Inflammatory macrophage treated with lipopolysaccharide for 4 hours (primary cell): ENCODE measurements around the gene CFAP20DC.

Experiments
- DNase-seq: peaks from one replicate; pipeline ENCODE4 v3.0.0-alpha.2; 2020

The CFAP20DC gene

DNA sequence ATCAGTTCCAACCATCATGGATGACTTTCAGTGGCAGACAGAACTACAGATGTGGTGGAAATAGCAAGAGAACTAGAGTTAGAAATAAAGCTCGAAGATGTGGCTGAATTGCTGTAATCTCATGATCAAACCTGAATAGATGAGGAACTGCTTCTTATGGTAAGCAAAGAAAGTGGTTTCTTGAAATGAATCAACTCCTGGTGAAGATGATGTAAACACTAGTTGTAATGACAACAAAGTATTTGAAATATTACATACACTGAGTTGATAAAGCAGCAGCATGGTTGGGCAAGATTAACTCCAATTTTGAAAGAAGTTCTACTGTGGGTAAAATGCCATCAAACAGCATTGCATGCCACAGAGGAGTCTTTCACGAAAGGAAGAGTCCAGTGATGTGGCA lies 251.5 kb downstream of the CFAP20DC start:
- DNase-seq, result peak; percentile 26

DNA sequence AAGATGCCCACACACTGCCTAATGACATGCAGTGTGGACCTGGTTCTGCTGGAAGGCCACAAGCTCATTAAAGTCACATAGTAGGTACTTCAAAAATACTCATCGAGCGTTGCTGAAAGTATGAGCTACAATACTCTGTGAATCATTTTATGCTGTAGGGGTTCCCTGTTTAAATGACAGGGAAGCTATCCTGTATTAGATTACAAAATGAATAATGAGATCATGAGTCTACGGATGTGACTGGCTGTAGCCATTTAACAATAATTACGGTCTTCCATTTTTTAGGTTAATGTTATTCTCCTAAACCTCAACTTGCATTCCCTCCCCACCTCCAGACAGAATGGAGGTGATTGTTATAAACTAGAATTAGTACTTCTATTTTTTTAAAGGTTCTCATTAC lies 255.1 kb downstream of the CFAP20DC start:
- no peak for DNase-seq

DNA sequence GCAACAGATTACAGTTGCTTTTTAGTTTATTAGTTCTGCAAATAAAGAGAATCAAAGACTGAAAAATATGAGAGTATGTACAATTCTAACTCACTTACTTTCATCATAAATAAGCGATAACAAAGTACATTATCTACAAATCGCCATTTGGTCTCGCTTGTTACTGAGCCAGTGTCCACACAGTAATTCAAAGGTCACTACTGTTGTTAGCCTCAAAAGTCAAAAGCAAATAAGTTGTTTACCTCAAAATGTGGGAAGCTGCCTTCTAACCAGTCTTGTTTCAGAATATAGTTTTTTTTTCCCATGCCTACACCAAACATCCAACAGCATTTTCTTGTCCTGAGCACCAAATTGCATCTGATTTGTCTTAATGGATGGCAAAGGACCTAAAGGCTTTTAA lies 255.9 kb downstream of the CFAP20DC start:
- no peak for DNase-seq

GRCh38 chr3:58792921-58793451 lies 256.8 kb downstream of the CFAP20DC start:
- DNase-seq, result no peak

GRCh38 chr3:58789385-58789784 lies 260.4 kb downstream of the CFAP20DC start:
- DNase-seq, result no peak

DNA sequence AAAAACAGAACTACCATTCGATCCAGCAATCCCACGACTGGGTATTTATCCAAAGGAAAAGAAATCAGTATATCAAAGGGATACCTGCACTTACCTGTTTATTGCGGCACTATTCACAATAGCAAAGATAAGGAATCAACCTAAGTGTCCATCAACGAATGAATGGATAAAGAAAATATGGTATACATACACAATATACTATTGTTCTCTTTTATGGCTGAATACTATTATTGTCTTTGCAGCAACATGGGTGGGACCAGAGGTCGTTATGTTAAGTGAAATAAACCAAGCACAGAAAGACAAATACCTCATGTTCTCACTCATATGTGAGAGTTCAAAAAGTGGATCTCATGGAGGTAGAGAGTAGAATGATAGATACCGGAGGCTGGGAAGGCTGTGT lies 264.9 kb downstream of the CFAP20DC start:
- DNase-seq, result no peak

DNA sequence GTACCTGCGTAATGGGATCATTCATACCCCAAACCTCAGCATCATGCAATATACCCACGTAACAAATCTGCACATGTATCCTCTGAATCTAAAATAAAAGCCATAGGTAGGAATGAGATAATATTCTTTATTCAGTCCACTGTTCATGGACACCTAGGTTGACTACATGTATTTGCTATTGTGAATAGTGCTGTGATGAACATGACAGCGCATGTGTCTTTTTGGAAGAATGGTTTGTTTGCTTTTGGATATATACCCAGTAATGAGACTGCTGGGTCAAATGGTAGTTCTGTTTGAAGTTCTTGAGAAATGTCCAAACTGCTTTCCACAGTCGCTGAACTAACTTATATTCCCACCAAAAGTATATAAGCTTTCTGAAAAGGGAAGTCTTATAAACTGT lies 265.4 kb downstream of the CFAP20DC start:
- DNase-seq, result no peak

DNA sequence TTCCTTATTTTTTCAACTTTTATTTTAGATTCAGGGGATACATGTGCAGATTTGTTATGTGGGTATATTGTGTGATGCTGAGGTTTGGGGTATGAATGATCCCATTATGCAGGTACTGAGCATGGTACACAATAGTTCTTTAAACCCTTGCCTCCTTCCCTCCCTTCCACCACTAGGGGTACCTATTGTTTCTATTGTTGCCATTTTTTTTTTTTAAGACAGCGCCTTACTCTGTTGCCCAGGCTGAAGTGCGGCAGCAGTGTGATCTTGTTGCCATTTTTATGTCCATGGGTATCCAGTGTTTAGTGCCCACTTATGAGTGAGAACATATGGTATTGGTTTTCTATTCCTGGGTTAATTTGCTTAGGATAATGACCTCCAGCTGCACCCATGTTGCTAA lies 266.0 kb downstream of the CFAP20DC start:
- DNase-seq, result no peak

DNA sequence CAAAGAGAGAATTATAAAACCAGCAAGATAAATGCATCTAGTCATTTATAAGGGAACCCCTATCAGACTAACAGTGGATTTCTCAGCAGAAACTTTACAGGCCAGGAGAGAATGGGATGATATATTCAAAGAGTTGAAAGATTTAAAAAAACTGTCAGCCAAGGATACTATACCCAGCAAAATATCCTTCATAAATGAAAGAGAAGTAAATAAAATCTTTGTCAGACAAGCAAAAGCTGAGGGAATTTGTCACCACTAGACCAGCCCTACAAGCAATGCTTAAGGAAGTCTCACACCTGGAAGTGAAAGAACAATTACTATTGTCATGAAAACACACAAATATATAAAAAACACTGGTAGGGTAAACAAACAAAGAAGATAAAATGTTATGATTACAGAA lies 269.9 kb downstream of the CFAP20DC start:
- no peak for DNase-seq

DNA sequence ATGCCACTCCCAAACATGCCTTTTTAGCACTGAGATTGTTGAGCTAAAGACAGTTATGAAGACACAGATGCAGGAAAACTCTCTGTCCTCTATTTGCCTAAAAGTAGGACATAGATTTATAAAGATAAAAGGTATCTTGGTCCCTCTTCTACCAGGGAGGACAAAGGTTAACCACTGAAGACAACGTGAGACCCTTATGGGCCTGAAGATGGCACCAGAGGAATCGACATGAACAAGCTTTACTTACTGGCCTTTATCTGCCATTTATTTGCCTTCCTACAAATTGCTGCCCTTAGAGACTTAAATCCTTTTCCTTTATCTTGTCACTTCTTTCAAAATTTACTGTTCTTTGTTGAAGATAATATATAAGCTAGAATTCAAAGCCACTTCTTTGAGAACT lies 273.6 kb downstream of the CFAP20DC start:
- DNase-seq, result no peak

DNA sequence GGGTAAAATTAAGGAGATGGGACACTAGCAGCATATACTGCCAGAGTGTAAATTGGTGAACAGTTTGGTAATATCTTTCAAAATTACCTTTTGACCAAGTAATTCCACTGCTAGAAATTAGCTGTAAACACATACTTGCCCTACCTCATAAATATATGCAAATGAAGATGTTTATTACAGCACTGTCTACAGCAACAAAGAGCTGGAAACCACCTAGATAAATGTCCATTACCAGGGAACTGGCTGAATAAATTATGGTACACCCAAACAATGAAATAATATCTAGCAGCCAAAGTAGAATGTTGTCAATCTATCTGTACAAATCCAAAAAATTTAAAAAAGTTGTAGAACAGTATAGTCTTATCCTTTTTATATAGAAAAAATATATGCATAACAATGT lies 277.4 kb downstream of the CFAP20DC start:
- no peak for DNase-seq

DNA sequence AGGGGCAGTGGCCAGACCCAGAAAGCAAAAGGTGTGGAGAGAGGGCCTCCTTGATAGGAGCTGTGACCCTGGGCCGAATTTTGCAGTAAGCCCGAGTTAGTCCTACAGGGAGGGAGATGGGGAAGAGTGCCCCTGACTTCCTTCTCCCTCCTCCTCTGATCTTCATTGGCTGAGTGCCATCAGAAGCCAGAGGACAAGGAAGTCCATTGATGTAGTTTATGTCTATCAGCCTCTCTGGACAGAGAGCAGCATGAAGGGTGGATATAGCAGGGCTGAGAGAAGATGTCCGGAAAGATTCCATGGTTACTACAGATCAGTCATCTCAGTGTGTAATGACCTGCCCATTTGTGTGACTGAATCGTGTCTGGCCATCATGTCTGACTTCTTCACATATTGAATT lies 280.8 kb downstream of the CFAP20DC start:
- DNase-seq, result no peak

- no peak for DNase-seq
These were observed 283.1 kb downstream of the CFAP20DC start for GRCh38 chr3:58766587-58767282.

DNA sequence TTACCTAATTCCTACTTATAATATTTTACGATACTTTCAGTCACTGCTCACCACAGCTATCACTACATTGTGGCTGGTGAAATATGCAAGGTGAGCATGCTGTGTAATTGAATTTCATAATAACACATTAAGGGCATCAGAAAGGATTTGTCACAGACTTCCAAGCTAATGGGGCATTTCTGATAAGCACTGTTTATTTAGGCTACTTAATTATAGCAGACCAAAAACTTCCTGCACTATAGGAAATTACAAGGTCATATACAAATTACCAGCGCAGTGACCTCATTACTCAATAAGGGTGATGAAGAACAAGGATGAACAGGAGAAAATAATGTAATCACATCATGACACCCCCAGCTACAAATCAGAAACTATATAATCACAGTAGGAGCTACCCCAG lies 294.7 kb downstream of the CFAP20DC start:
- no peak for DNase-seq

- DNase-seq, result no peak
These were observed 295.8 kb downstream of the CFAP20DC start for GRCh38 chr3:58754074-58754473.

GRCh38 chr3:58751882-58752567 lies 297.8 kb downstream of the CFAP20DC start:
- DNase-seq, result no peak

DNA sequence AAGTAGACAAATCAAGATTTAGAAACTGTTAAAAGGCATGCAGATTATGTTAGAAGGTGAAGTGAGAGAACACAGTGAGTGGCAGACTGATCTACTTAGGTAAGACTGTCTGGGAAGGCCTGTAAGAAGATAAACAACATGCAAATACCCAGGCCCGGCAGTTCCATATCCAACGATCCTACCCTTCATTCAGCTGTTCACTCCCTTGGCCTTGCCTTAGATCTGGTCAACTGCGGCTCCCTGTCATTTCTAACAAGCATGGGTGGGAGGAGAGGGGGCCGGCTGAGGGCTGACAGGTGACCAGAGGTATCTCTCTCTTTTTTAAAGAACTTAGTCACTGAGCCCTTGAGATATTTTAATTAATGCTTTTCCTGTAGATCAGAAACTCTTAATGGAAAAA lies 298.6 kb downstream of the CFAP20DC start:
- DNase-seq, result no peak

DNA sequence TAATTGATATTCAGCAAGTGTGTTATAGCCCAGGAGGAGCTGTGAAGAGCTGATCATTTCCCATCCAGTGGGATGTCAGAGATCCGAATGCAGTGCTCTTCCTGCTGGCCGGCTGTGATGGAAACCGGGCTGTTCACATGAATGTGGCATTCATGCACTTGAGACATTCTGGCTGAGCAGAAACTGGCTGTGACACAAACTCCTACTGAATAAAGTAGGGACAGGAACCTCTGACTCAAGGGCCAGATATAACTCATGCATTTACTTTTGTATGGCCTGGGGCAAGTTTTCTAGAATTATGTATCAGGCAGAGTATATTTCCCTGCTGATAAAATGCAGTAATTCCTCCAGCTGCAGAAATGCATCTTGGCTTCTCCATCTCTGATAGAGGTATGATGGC lies 299.9 kb downstream of the CFAP20DC start:
- DNase-seq, result no peak

GRCh38 chr3:58748024-58748423 lies 301.8 kb downstream of the CFAP20DC start:
- no peak for DNase-seq

DNA sequence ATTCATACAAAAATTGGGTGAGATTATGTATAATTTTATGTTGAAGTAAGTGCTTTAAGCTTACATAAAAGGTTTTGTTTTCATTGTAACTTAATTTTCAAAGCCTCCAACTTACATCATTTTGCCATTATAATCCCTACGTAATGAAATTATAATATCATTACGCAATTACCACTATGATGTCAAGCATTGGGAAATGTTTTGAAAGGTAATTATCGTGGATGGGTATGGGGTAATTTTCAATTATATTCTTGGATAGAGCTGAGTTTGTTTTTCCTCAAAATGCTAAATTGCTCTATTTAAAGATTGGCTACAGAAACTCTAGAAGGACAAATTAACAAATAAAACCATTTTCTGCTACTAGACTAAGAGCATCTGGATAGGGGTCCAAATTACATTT lies 303.1 kb downstream of the CFAP20DC start:
- no peak for DNase-seq

- DNase-seq, result no peak
These were observed 306.5 kb downstream of the CFAP20DC start for GRCh38 chr3:58743296-58743695.

DNA sequence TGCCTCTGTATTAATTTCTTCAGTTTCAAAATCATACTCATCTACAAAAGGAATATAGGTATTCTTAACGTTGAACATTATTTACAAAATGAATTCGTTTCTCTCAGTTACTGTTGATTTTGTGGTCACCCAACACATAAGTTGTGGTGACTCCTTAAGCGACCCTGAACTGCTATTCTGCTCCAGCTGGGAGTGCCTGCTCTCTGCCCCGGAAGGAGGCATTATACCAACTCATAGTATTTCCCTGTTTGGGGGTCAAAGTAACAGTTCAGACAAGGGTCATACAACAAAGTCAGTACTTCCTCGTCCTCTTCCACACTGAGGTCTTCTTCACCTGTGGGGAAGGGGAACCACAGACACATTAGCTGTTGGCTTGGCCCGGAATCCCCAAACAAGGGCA lies 307.6 kb downstream of the CFAP20DC start:
- DNase-seq, result no peak

DNA sequence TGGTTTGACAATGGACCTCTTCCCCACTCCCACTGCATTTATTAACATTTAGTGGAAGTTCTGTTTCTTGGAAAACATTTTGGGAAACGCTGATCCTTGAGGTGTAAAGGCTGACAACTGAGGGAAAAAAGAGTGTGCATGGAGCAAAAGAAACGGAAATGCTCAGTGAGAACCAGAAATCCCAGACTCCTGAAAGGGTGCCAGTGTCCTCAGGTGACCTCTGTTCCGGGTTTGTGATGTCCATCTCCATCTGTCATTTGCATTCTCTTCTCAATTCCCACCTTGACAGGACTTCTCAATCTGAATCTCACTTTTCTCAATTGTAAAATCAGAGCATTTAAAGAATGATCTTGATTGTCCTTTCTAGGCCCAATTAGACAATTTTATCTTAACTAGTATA lies 312.2 kb downstream of the CFAP20DC start:
- DNase-seq, result no peak

- DNase-seq, result no peak
These were observed 318.2 kb downstream of the CFAP20DC start for GRCh38 chr3:58731673-58732072.

DNA sequence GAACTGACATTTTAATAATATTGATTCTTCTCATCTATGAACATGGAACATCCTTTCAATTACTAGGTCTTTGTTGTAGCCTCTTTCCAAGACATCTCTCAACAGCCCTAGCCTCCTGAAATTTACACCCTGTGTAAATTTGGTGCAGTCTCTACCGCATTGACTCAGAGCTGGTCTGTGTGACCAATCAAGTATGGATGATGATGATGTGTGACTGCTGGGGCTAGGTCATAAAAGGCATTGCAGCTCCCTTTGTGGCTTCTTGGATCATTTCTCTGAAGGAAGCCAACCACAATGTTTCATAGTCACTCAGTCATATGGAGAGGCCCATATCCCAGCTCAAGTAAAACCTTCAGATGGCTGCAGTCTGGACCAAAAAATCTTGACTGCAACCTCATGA lies 321.1 kb downstream of the CFAP20DC start:
- no peak for DNase-seq
